Hepatocyte (in vitro differentiated cells): ENCODE data around the gene SLC25A13.

Experiments
- CTCF ChIP-seq: fragments of 200-600 bp; sonication (generic); IDR thresholded peaks from 2 replicates; pipeline ENCODE4 v1.5.1; 2016; ENCODE audit warnings: antibody characterized with exemption, mild to moderate bottlenecking; ENCODE audit not compliant: poor library complexity
- EZH2 ChIP-seq: fragments of 200-600 bp; sonication (generic); IDR thresholded peaks from 2 replicates; pipeline ENCODE4 v1.6.1; 2016; ENCODE audit warnings: antibody characterized with exemption, mild to moderate bottlenecking, borderline replicate concordance
- EZH2phosphoT487 ChIP-seq: fragments of 200-600 bp; sonication (generic); IDR thresholded peaks from one replicate; pipeline ENCODE4 v1.6.1; 2018; ENCODE audit warnings: antibody characterized with exemption, mild to moderate bottlenecking, low read depth, moderate library complexity; ENCODE audit not compliant: unreplicated experiment, severe bottlenecking

DNA sequence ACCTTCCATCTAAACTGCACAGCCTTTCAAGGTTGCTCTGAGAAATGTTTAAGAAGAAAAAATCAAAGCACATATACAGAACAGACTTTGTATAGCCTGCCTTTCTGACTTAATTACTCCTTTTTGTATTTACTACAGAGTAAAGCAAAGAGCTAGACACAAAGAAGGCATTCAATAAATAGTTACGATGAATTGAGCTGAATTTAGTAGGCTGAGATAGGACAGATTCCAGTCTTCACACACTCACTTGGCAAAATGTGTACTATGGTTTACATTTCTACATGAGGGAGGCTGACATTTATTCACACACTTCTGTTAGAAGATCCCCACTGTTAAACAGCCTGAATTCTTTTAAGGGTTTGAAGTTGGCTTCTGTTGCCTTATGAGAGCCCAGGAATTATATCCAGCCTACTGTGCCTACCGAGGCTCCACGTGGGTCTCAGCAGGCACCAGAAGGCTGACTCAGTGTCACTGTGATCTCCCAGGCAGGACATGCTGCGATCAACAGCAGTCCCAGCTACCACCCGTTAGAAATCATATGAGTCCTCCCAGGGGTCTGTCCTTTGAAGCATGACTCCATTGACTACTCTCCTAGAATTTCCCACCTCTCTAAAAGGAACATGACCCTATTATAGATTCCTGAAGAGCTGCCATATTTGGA, 24.5 kb upstream of the SLC25A13 start:
- TF ChIP-seq EZH2phosphoT487: no peak
- TF ChIP-seq CTCF: no peak
- TF ChIP-seq EZH2: no peak
